Smooth muscle cell of the coronary artery (primary cell): Measurements from ENCODE around the gene HECTD3. TPM values are rescaled to one million over a fixed set of nuclear protein-coding genes. Genes with fewer than 3 reads are reported as not detected.

Experiments used
- total RNA-seq: library from RNA; depleted of rRNA; stranded (reverse); fragments of >200 nt; gene quantifications from 2 replicates; pipeline ENCODE4 v1.2.3, GENCODE V29; 2014; ENCODE audit warnings: low replicate concordance

Gene HECTD3
- total RNA-seq: 17.4 and 25.6 TPM in 2 replicates

GRCh38 chr1:45010855-45011811 lies at the start of gene HECTD3:
TSS of gene HECTD3 (minus strand) at chr1:45011324. CDS start at chr1:45011257, 67 bp downstream.

DNA sequence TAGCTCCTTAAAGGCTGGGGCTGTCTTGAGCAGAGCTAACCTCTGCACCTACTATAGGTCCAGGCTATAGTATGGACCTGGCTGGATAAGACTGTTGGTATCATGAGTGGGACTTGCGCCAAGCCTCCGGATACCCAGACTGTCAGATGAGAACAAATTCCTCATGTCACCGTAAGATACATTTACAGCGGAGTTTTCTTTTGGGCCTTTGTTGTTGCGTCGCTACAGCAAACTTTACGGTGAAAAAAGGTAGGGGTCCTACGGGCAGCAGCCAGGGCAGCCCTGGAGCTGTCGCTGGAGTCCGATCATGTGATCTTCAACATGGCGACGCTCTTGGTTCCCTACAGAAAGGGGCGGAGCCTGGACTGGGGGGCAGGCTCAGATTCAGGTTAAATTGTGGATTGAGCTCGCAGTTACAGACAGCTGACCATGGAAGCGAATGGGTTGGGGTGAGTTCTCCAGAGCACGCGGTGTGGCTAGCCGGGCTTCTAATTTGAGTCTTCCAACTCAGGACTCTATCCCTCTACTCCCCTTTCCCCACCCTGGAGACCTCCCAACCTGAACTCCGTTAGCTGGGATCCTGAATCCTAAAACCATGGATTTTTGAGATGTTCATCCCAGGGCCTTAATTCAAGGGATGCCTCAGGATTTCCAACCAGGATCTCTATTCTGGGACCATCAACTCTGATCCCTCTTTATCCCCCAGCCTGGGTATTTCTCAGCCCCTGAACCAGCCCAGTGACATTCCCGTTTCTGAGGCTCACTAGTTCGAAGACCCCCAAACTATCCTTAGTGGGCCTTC lies 914 bp upstream of the HECTD3 start, which contains the start of gene UROD:
TSS of gene UROD (plus strand) at position 418 of the 802 bp plus-strand sequence. CDS start at position 430, 12 bp downstream.

Other genes starting within 250 kb of the HECTD3 start
- 1,788 and 2,125 TPM in 2 replicates for gene RPS8, start 235.8 kb downstream of the HECTD3 start, total RNA-seq
- 0.08 TPM in 1 of 2 replicates, not detected in the other for gene BEST4, start 223.2 kb downstream of the HECTD3 start, total RNA-seq
- gene PLK3, start 210.9 kb downstream of the HECTD3 start, total RNA-seq: 14.0 and 43.7 TPM in 2 replicates
- 0.45 TPM in 1 of 2 replicates, not detected in the other for gene DYNLT4, start 204.0 kb downstream of the HECTD3 start, total RNA-seq
- gene BTBD19, start 202.8 kb downstream of the HECTD3 start, total RNA-seq: 4.7 and 7.5 TPM in 2 replicates
- gene PTCH2, start 168.1 kb downstream of the HECTD3 start, total RNA-seq: 0.38 TPM in 1 of 2 replicates, not detected in the other
- 45.2 and 73.2 TPM in 2 replicates for gene EIF2B3, start 24.7 kb downstream of the HECTD3 start, total RNA-seq
- gene UROD, start 930 bp upstream of the HECTD3 start, total RNA-seq: 182 and 313 TPM in 2 replicates
- 0.23 and 0.68 TPM in 2 replicates for gene ZSWIM5, start 195.3 kb upstream of the HECTD3 start, total RNA-seq